Measurements from ENCODE around the gene SNX32. TPM values are rescaled to one million over a fixed set of nuclear protein-coding genes. Genes with fewer than 3 reads are reported as not detected.

The SNX32 gene
- total and polyA plus RNA-seq, 2 donors (not counting 3 experiments of a cell fraction or from before 2014, with no cell fraction given) = 0.19 TPM; not detected in 1

GRCh38 chr11:65810046-65810868 is 23.5 kb upstream of the SNX32 start:
- H3K4me1 ChIP-seq (ENCODE audit: control insufficient read depth, extremely low read depth, insufficient read depth, low read length) = no peaks in the 10 kb centered on the region
- no peak overlapping the region for H3K4me3 ChIP-seq (replicated peaks in 1 of 3; ENCODE audit: insufficient read depth in 1 of 3, low read depth in 1 of 3, low read length in 3 of 3)
- H3K27ac ChIP-seq (ENCODE audit: insufficient read depth, low read depth, low read length) = no peak overlapping the region
- CTCF ChIA-PET = interaction anchor here (0.8 to 1.0 kb wide), 2 partner anchors 17 to 30 kb away, joined by 3 to 4 read pairs; no protein-coding TSS in a partner anchor
- no TSS peak for BruUV-seq (replicated peaks)
- DNase-seq (ENCODE audit: low read depth, low spot score) (no peak), FAIRE-seq (no peak)
- H3K4me2 ChIP-seq (ENCODE audit: insufficient read depth, low read length) = no peak overlapping the region
- no peak for TF ChIP-seq POLR2A (IDR thresholded peaks at IDR 0.05; ENCODE audit: low read depth, low read length)
- POLR2A ChIA-PET = no interaction called here
- intact Hi-C loops (cut with micrococcal nuclease) (no loop called here), dilution Hi-C loops (cut with MboI; ENCODE audit: extremely low pct_ligation_motif_present, low sequenced_read_pairs) (no loop called here)
- H3K9me1 ChIP-seq (replicated peaks; ENCODE audit: control insufficient read depth, extremely low read depth, insufficient read depth, low read length) = no peaks in the 10 kb centered on the region
- no peaks in the 10 kb centered on the region for H4K20me1 ChIP-seq (replicated peaks; ENCODE audit: control insufficient read depth, extremely low read depth, insufficient read depth, low read length)
- no peak overlapping the region for H2AFZ ChIP-seq (ENCODE audit: low read depth, low read length)
- H3K9ac ChIP-seq (replicated peaks; ENCODE audit: extremely low read depth, insufficient read depth, low read length) = no peak overlapping the region
- H3K27me3 ChIP-seq (ENCODE audit: control insufficient read depth in 2 of 2, insufficient read depth in 2 of 2, low read length in 2 of 2) = peaks cover 10% of the 10 kb centered on the region in 2 experiments
- H3K9me3 ChIP-seq (replicated peaks; ENCODE audit: control insufficient read depth, insufficient read depth, low read length) = no peaks in the 10 kb centered on the region
- H3K79me2 ChIP-seq (ENCODE audit: control insufficient read depth, insufficient read depth, low read length) = no peaks in the 10 kb centered on the region
- no peaks in the 10 kb centered on the region for H3K36me3 ChIP-seq (ENCODE audit: control insufficient read depth in 2 of 2, extremely low read depth in 1 of 2, insufficient read depth in 2 of 2, low read length in 2 of 2)

DNA sequence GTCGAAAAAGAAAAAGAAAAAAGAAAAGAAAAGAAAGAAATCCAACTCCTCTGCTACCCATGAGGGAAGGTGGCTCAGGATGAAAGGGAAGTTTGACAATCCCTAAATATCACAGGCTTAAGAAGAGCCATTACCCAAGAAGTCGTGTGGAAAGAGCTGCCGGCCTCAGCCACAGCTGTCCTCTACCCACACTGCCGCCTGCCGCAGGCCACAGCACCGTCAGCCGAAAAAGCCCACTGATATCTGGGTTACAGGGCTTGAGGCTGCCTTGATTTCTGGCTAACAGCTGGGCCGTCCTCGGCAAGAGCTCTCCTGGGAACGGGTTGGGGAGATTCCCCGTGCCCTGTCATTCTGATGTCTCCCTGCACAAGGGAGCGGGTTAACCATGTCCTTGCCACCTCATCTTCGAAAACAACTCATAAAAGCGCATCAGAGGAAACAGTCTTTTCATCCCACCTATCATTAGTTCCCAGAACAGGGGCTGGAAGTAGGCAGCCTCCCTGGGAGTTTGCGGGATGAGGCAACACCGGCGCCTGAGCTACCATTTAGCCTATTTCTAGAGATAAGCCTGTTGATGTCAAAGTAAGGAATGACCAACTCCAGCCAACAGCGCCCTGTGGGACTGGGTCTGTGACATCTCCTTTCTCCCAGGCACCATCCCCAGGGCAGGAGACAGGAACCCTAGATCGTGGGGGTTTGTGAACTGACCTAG is 21.8 kb upstream of the SNX32 start:
- Histone ChIP-seq H3K79me2 (ENCODE audit: control insufficient read depth, insufficient read depth, low read length) (no peaks in the 10 kb centered on the region), H3K4me1 (ENCODE audit: control insufficient read depth, extremely low read depth, insufficient read depth, low read length) (no peaks in the 10 kb centered on the region), H3K9me1 (replicated peaks; ENCODE audit: control insufficient read depth, extremely low read depth, insufficient read depth, low read length) (no peaks in the 10 kb centered on the region), H3K27me3 (ENCODE audit: control insufficient read depth in 2 of 2, insufficient read depth in 2 of 2, low read length in 2 of 2) (peaks cover 10% of the 10 kb centered on the region in 2 experiments), H3K4me2 (ENCODE audit: insufficient read depth, low read length) (no peak overlapping the region), H3K9ac (replicated peaks; ENCODE audit: extremely low read depth, insufficient read depth, low read length) (no peak overlapping the region), H3K4me3 (replicated peaks in 1 of 3; ENCODE audit: insufficient read depth in 1 of 3, low read depth in 1 of 3, low read length in 3 of 3) (no peak overlapping the region), H2AFZ (ENCODE audit: low read depth, low read length) (no peak overlapping the region), H3K36me3 (ENCODE audit: control insufficient read depth in 2 of 2, extremely low read depth in 1 of 2, insufficient read depth in 2 of 2, low read length in 2 of 2) (no peaks in the 10 kb centered on the region), H4K20me1 (replicated peaks; ENCODE audit: control insufficient read depth, extremely low read depth, insufficient read depth, low read length) (no peaks in the 10 kb centered on the region), H3K27ac (ENCODE audit: insufficient read depth, low read depth, low read length) (no peak overlapping the region), H3K9me3 (replicated peaks; ENCODE audit: control insufficient read depth, insufficient read depth, low read length) (no peaks in the 10 kb centered on the region)
- BruUV-seq (replicated peaks) = no TSS peak
- no peak for DNase-seq (ENCODE audit: low read depth, low spot score)
- FAIRE-seq = no peak
- CTCF ChIA-PET = interaction anchor here (0.8 to 3.3 kb wide), 6 partner anchors 10 to 83 kb away, joined by 3 to 28 read pairs (median 4); partner anchors contain the start of genes AP5B1 and SNX32
- POLR2A ChIA-PET = no interaction called here
- intact Hi-C loops (cut with micrococcal nuclease) (no loop called here), dilution Hi-C loops (cut with MboI; ENCODE audit: extremely low pct_ligation_motif_present, low sequenced_read_pairs) (no loop called here)
- no peak for TF ChIP-seq GATA2 (IDR thresholded peaks at IDR 0.05; ENCODE audit: insufficient read depth, insufficient read length, low read depth, low read length)
- no peak for TF ChIP-seq POLR2AphosphoS5 (IDR thresholded peaks at IDR 0.05; ENCODE audit: insufficient read depth, low read depth, low read length)
- TF ChIP-seq, protein P1, sequence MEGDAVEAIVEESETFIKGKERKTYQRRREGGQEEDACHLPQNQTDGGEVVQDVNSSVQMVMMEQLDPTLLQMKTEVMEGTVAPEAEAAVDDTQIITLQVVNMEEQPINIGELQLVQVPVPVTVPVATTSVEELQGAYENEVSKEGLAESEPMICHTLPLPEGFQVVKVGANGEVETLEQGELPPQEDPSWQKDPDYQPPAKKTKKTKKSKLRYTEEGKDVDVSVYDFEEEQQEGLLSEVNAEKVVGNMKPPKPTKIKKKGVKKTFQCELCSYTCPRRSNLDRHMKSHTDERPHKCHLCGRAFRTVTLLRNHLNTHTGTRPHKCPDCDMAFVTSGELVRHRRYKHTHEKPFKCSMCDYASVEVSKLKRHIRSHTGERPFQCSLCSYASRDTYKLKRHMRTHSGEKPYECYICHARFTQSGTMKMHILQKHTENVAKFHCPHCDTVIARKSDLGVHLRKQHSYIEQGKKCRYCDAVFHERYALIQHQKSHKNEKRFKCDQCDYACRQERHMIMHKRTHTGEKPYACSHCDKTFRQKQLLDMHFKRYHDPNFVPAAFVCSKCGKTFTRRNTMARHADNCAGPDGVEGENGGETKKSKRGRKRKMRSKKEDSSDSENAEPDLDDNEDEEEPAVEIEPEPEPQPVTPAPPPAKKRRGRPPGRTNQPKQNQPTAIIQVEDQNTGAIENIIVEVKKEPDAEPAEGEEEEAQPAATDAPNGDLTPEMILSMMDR (IDR thresholded peaks at IDR 0.05; ENCODE audit: extremely low read depth in 1 of 2, insufficient read depth in 1 of 2, low read depth in 1 of 2, low read length in 2 of 2) = no peak
- TF ChIP-seq MYC (IDR thresholded peaks at IDR 0.05; ENCODE audit: low read depth, low read length) = no peak
- no peak for TF ChIP-seq FOS (IDR thresholded peaks at IDR 0.05; ENCODE audit: borderline replicate concordance, insufficient read depth, low read length)
- no peak for TF ChIP-seq MAX (IDR thresholded peaks at IDR 0.05; ENCODE audit: insufficient read depth, insufficient read length)
- no peak for TF ChIP-seq JUN (IDR thresholded peaks at IDR 0.05; ENCODE audit: borderline replicate concordance, insufficient read depth, insufficient read length, low read depth)

Measured in endothelial cell of umbilical vein (primary cell).